ENCODE results near the gene TIMM8B. TPM values are rescaled to one million over a fixed set of nuclear protein-coding genes. Genes with fewer than 3 reads are reported as not detected.
A peak's percentile ranks its signal among the peaks of the same experiment; 100 is the strongest.

TIMM8B gene
- total and polyA plus RNA-seq, 9 of the 15 experiments (the other 6 are each of a cell fraction or from before 2014, with no cell fraction given) = 95.8 to 338 (median 145) TPM

DNA sequence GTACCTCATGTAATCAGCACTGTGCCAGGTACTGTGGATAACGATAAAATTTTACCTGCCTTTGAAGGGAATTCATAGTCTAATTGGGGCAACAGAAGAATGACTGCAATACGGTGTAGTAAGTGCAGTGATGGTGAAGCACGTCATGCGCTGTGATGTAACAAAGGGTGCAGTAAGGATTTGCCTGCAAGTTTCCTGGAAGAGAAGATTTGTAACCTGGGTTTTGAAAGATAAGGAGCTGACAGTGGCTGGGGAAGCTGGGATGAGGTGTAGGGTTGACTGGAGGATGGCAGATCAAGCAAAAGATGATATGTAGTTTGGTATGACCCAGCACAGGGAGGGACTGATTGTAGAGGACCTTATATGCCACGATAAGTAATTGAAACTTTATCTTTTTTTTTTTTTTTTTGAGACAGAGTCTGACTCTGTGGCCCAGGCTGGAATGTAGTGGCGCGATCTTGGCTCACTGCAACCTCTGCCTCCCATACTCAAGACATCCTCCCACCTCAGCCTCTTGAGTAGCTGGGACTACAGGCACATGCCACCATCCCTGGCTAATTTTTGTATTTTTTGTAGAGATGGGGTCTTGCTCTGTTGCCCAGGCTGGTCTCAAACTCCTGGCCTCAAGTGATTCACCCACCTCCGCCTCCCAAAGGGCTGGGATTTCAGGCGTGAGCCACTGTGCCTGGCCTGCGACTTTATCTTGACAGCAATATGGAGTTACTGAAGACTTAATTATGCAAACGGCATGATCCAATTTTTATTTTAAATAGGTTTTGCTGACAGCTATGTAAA lies 11.4 kb upstream of the TIMM8B start (continued):
- TF ChIP-seq RBM14 (IDR thresholded peaks at IDR 0.05; ENCODE audit: borderline replicate concordance, insufficient read depth, low read depth, low read length) (no peak), DACH1 (IDR thresholded peaks at IDR 0.05; ENCODE audit: partially characterized antibody) (no peak), YBX1 (IDR thresholded peaks at IDR 0.05) (no peak), ZFP30 (CRISPR knock-in tag; IDR thresholded peaks at IDR 0.05; ENCODE audit: borderline replicate concordance) (no peak), RBBP5 (IDR thresholded peaks at IDR 0.05; ENCODE audit: borderline replicate concordance, insufficient read depth, low read length, poor library complexity, severe bottlenecking) (no peak), SREBF2 (CRISPR knock-in tag; IDR thresholded peaks at IDR 0.05) (no peak), SMARCA5 (IDR thresholded peaks at IDR 0.05) (no peak), LEF1 (IDR thresholded peaks at IDR 0.05) (no peak), ILF3 (IDR thresholded peaks at IDR 0.05; ENCODE audit: borderline replicate concordance) (no peak), KLF13 (tag; IDR thresholded peaks at IDR 0.05; ENCODE audit: borderline replicate concordance, low read depth) (no peak), BACH1 (tag; IDR thresholded peaks at IDR 0.05) (no peak), TBL1XR1 (IDR thresholded peaks at IDR 0.05; ENCODE audit: low read length in 2 of 2) (peak in 1 of 2 experiments; percentile 72; a peak in 2 of 4 replicates), SMARCE1 (IDR thresholded peaks at IDR 0.05) (peak; percentile 57; the same call in 1 of the 2 replicates), CBFA2T3 (IDR thresholded peaks at IDR 0.05) (peak; percentile 83), NCOR1 (IDR thresholded peaks at IDR 0.05) (peak; percentile 62; the same call in 1 of the 2 replicates), NR1H2 (CRISPR knock-in tag; IDR thresholded peaks at IDR 0.05) (no peak), ZNF551 (CRISPR knock-in tag; IDR thresholded peaks at IDR 0.05) (no peak), ZNF184 (CRISPR knock-in tag; IDR thresholded peaks at IDR 0.05) (no peak), PHTF2 (CRISPR knock-in tag; IDR thresholded peaks at IDR 0.05) (no peak)
- TF ChIP-seq, protein P1, sequence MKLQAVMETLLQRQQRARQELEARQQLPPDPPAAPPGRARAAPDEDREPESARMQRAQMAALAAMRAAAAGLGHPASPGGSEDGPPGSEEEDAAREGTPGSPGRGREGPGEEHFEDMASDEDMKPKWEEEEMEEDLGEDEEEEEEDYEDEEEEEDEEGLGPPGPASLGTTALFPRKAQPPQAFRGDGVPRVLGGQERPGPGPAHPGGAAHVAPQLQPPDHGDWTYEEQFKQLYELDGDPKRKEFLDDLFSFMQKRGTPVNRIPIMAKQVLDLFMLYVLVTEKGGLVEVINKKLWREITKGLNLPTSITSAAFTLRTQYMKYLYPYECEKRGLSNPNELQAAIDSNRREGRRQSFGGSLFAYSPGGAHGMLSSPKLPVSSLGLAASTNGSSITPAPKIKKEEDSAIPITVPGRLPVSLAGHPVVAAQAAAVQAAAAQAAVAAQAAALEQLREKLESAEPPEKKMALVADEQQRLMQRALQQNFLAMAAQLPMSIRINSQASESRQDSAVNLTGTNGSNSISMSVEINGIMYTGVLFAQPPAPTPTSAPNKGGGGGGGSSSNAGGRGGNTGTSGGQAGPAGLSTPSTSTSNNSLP (IDR thresholded peaks at IDR 0.05; ENCODE audit: borderline replicate concordance, low read depth, low read length) = no peak
- TF ChIP-seq, protein P2, sequence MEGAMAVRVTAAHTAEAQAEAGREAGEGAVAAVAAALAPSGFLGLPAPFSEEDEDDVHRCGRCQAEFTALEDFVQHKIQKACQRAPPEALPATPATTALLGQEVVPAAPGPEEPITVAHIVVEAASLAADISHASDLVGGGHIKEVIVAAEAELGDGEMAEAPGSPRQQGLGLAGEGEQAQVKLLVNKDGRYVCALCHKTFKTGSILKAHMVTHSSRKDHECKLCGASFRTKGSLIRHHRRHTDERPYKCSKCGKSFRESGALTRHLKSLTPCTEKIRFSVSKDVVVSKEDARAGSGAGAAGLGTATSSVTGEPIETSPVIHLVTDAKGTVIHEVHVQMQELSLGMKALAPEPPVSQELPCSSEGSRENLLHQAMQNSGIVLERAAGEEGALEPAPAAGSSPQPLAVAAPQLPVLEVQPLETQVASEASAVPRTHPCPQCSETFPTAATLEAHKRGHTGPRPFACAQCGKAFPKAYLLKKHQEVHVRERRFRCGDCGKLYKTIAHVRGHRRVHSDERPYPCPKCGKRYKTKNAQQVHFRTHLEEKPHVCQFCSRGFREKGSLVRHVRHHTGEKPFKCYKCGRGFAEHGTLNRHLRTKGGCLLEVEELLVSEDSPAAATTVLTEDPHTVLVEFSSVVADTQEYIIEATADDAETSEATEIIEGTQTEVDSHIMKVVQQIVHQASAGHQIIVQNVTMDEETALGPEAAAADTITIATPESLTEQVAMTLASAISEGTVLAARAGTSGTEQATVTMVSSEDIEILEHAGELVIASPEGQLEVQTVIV (CRISPR knock-in tag; IDR thresholded peaks at IDR 0.05; ENCODE audit: borderline replicate concordance) = no peak
- TF ChIP-seq, protein P3, sequence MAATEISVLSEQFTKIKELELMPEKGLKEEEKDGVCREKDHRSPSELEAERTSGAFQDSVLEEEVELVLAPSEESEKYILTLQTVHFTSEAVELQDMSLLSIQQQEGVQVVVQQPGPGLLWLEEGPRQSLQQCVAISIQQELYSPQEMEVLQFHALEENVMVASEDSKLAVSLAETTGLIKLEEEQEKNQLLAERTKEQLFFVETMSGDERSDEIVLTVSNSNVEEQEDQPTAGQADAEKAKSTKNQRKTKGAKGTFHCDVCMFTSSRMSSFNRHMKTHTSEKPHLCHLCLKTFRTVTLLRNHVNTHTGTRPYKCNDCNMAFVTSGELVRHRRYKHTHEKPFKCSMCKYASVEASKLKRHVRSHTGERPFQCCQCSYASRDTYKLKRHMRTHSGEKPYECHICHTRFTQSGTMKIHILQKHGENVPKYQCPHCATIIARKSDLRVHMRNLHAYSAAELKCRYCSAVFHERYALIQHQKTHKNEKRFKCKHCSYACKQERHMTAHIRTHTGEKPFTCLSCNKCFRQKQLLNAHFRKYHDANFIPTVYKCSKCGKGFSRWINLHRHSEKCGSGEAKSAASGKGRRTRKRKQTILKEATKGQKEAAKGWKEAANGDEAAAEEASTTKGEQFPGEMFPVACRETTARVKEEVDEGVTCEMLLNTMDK (IDR thresholded peaks at IDR 0.05; ENCODE audit: borderline replicate concordance, insufficient read depth, low read depth, low read length, poor library complexity, severe bottlenecking) = no peak
